ENCODE results near the gene CPPED1.
A peak's percentile ranks its signal among the peaks of the same experiment; 100 is the strongest.

Gene CPPED1

DNA sequence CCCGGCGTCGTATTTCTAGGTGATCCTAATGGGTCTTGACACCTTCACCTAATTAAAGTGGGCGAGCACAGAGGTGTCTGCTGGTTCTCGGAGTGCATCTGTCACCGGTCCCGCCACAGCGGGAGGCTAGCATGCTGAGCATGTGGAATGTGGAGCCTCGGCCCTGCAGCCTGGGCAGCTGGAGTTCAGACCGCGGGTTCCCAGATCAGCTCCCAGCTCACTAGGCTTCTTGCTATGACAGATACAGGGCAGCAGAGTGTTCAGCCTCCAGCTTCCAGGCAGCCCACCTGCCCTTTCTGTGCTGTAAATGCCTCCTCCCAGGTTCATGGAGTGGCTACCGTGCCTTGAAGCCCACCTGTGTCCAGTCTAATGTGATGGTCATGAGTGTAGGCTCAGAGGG is 166.7 kb downstream of the CPPED1 start:
- no peak for DNase-seq

DNA sequence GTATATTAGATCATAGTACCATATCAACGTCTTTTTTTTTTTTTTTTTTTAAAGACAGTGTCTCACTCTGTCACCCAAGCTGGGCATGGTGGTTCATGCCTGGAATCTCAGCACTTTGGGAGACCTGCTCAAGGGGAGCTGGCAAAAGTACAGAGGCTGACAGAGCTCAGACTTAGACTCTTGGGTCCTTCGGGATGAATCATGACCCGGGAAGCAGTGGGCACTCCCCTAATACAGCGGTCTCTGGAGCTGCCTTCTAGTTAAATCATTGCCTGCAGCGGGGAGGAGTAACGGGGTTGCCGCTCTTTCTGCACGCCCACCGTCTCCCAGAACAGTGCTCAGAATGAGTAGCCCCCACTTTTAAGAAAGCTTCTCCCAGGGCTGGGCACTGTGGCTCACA is 174.4 kb downstream of the CPPED1 start:
- no peak for DNase-seq

DNA sequence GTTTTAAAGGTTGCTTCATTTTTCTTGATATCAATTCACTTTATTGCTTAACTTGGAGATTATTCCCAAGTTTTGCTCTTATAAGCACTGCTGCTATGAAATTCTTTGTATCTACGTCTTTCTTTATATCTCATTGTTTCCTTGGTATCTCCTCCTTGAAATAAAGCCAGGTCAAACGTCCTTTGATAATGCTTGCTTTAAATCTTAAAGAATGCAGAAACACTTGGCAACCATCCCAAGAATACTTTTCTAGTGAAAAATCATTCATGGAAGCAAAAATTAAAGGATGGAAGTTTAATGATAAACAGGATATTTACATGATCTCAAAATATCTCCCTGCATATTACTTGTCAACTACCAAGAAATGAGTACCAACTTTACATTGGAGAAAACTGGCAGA is 175.2 kb downstream of the CPPED1 start:
- DNase-seq: no peak

DNA sequence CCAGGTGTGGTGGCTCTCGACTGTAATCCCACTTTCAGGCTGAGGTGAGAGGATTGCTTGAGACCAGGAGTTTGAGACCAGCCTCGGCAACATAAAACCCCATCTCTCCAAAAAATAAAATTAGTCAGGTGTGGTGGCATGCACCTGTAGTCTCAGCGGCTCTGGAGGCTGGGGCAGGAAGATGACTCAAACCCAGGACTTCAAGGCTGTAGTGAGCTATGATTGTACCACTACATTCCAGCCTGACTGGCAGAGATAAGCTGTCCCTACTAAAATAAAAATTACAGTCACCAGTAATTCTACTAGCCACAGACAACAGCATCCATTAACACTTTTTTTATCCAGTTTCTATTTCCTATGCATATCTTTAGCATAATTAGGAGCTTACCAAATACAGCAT is 176.3 kb downstream of the CPPED1 start:
- DNase-seq: no peak

DNA sequence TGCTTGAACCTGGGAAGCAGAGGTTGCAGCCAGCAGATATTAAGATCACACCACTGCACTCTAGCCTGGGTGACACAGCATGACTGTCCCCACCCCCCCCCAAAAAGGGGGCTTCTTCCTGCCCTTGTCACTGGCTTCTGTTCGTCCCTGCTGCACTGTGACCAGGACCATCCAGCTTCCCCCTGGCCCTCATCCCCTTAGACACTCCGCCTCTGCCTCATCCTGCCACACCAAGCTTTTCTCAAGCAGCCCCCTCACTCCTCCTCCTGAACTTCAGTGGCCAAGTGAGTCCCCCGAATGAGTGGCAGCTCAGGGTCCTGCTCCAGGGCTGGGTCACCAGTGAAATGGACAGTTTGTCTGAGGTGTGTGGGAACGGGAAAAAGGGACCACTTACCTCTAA is 177.3 kb downstream of the CPPED1 start:
- no peak for DNase-seq

DNA sequence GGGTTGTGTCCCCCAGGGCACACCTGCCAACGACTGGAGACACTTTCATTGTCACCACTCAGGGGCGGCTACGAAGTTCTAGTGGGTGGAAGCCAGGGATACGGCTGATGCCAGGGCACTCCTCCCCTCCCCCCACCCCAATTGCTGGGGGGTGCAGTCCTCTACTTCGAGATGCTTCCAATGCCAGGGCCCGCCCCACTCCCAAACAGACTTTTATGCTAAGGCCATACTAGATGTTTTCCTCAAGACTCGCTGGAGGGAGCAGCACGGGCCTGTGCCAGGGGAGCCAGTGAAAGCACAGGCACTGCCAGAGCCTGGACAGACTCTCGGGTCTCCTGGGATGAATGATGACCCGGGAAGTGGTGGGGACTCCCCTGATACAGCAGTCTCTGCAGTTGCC is 178.0 kb downstream of the CPPED1 start:
- DNase-seq: no peak

DNA sequence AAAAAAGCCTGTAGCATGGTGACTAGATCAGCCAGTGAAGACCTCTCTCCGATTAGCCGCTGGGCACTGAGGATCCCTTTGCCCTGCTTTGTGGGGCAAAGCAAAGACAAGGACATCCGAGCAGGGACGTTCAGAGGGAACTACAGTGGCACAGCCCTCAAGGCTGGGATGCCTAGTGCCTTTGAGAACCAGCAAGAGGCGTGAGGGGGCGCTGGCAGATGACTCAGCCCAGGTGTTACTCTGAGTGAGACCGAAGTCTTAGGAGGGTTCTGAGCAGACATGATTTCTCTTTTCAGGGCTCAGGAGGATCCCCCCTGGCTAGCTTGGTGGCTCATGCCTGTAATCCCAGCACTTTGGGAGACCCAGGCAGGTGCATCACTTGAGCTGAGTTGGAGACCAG is 178.6 kb downstream of the CPPED1 start:
- peak; percentile 43 for DNase-seq

DNA sequence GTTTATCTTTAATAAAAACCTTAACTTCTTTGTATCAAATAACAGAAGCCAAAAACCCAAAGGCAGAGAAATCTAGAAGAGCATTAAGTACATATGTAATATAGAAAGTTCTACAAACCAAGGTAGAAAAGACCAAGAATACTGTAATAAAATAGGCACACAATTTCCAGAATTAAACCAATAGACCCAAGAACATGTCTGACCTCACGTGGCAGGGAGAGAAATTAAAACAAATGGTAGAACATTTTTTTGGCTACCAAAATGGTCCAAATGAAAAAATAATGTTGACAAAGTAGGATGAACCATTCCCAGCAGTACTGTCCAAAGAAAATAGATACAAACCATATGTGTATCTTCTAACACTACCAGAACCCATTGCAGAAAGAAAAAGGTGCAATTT is 183.5 kb downstream of the CPPED1 start:
- no peak for DNase-seq

DNA sequence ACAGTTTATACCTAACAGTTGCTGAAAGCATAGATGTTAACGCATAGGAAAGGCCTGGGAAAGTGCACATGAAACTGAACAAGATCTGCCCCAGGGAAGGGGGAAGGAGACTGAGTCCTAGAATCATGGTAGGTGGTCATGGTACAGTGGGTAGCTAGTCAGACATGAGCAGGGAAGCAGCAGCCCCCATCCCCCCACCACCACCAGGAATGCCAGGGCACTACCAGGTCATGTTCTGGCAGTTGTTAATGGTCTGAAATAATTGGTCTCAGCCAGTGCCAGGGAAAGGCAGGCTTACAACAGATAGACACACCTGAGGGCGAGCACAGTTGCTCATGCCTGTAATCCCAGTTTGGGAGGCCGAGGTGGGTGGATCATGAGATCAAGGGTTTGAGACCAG is 185.2 kb downstream of the CPPED1 start:
- DNase-seq: no peak

DNA sequence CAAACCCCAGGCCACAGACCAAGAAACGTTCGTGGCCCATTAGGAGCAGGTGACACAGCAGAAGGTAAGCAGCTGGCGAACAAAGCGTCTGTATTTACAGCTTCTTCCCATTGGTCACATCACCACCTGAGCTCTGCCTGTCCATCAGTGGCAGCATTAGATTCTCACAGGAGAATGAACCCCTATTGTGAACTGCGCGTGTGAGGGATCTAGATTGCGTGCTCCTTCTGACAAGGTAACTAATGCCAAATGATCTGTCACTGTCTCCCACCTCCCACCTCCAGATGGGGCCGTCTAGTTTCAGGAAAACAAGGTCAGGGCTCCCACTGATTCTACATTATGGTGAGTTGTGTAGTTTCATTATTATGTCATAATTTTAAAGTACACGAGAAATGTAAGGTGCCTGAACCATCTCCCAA is 186.3 kb downstream of the CPPED1 start:
- DNase-seq: peak; percentile 68

DNA sequence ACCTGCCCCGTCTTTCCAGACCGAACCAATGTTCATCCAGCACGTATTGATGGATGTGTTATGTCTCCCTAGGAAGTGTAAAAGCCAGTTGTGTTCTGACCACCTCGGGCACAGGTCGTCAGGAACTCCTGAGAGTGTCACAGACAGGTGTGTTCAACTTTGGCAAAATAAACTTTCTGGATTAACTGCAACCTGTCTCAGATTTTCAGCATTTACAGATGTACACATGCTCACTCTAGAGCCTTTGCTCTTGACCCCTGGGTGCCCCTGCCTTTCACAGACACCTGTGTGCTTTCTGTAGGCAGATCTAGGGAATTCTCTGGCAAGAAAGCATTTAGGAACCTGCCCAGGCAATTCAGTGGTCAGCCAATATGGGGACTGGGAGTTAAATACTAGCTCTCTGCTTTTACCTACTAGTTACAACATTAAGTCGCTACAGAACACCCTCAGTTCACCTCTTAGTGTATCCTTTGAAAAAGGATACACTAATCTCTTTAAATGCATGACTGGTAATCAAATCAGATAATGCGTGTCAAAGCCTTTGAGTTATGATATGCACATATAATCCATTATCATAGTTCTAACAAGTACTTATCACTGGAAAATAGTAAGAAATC is 188.9 kb downstream of the CPPED1 start:
- DNase-seq: no peak

DNA sequence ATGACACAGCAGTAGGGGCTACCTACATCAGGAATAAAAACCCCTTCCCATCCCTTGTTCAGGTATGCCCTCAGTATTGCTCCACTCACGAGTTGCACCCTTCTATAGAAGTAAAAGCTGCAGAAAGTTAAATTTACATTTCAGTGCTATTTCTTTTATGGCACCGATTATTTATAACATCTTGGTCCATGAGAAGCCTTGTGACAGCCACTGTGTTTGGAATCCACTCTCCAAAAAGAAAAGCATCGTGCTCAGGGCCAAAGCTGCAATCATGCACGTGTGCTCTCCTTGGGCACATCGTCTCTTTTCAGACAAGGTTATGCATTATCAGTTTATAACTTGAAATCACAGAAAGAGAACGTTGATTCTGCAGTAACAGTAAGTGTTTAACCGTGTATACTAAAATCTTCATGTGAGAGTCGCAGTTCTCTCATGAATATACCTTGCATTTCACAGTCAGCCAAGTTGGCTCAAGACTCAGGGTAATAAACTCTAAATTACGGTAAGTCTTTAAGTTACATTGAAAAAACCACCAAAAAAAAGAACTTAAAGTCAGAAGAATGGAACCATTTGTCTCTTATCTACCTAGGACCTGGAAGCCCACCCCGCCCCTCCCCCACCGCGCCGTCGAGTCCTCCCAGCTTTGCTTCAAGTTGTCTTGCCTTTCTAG is 189.6 kb downstream of the CPPED1 start:
- no peak for DNase-seq

DNA sequence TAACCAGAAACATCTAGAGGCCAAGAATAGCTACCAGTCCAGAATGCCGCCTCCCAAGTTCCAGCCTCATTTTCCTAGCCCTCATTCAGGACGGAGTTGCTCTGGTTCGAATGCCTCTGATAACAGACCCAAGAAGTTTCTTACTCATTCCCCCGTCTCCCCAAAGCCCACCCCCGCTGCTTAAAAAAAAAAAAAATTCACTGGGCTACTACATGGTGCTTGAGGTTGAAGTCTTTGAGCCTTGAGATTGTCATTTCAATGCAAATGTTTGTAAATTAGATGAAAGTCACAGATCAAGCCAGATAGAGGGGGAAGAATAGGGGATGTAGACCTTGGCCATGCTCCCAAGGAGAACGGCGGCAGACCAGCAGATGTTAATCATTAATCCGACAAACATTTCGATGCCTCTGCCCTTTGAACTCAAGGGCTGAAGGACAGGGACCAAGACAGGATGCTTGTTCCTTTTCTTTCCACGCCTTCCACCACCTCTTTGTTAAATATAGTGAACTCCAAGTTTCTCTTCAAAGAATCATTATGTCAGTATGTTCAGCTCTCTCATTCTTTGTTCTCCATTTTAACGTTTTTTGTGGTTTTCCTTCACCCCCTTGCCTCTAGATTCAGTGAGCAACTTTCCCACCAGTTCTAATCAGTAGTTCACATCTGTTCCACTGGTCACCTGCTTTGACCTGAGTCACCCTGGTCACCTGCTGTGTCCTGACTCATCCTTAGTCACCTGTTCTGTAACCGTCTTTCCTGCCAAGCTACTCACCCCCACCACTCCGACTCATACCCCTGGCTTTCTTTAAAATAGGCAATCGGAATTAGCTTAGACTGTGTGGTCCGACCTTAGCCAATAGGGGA is 190.3 kb downstream of the CPPED1 start:
- peak; percentile 77 for DNase-seq

DNA sequence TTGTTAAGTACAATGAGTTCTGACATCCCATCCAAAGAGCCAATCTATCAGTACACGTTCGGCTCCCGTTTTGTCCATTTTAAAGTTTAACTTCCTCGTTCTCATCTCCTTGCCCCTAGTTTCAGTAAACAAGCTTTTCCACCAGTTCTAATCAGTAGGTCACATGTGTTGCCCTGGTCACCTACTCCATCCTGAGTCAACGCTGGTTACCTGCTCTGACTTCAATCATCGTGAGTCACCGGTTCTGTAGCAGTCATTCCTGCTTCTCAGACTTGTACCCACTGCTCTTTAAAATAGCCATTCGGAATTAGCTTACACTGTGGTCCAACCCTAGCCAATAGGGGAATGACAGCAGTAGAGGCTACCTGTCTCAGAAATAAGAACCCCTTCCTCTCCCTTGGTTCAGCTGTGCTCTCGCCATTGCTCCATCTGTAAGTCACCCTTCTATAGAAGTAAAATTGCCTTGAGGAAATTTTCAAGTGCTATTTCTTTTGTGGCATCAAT is 191.0 kb downstream of the CPPED1 start:
- DNase-seq: peak; percentile 51

DNA sequence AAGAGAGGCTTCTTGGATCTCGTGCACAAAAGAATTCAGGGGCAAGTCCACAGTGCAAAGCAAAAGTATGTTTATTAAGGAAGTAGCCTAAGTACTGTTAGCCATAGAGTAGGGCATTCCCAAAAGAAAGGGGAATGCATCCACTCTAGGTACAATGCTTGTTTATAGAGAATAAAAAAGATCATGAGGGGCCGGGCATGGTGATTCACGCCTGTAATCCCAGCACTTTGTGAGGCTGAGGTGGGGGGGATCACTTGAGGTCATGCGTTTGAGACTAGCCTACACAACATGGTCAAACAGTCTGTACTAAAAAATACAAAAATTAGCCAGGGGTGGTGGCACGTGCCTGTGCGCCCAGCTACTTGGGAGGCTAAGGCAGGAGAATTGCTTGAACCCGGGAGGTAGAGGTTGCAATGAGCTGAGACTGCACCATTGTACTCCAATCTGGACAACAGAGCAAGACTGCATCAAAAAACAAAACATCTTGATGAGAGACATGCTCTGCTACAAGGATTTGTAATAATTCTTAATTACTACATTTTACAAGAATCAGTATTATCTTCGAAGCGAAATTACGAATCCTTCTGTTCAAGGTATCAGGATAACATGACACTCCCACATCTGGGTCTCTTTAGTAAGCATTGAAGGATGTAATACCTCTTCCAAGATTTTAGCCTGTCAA is 191.6 kb downstream of the CPPED1 start:
- DNase-seq: no peak

DNA sequence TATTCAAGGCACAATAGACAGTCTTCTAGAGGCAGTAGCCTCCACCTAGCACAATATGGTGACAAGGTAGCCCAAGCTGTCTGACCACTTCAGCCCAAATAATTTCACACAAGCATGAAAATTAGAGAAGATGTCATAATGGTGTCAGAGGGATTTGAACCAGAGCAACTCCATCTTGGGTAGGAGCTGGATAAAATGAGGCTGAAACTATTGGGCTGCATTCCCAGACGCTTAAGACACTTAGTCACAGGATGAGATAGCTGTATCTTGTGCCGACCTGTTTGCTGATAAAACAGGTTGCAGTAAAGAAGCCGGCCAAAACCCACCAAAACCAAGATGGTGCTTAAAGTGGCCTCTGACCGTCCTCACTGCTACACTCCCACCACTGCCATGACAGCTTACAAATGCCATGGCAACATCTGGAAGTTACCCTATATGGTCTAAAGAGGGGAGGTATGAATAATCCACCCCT is 192.6 kb downstream of the CPPED1 start:
- DNase-seq: no peak

DNA sequence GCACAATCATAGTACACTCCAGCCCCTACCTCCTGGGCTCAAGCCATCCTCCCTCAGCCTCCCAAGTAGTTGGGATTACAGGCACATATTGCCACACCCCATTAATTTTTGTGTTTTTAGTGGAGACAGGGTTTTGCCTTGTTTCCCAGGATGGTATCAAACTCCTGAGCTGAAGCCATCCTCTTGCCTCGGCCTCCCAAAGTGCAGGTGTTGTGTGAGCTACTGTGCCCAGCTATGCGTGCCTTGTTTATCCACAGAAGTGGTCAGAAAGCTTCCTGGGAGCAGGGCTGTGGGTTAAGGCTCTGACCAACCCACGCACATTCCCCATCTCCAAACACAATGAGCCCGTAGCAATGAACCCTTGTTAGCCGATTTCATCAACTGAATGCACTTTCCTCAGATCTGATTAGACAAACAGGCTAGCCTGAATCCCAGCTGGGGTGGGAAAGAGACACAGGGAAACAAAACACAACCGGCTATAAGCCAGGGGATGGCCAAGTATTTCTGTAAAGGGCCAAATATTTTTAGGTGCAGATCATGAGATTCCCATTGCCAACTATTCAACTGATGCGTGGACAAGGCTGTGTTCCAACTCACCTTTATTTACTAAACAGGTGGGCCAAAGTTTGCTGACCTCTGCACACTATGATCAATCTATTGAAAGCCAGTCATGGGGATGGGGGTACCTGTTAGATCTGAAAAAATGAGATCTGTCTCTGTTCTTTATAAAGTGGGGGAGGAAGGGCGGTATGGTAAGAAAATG is 193.6 kb downstream of the CPPED1 start:
- no peak for DNase-seq
